Activated CD8-positive, alpha-beta memory T cell treated with anti-CD3 and anti-CD28 coated beads, Interleukin-2, amount 50 U/mL, for 1 hour (primary cell): ENCODE data around the gene LCN6.
"Not testable (repeated sequence)": the region's sequence is repeated elsewhere in the genome, so short reads cannot be mapped to it uniquely, and the experiment has no call there.

Source experiments
- DNase-seq: peaks from one replicate; pipeline ENCODE4 v3.0.0-alpha.2; 2020; ENCODE audit errors: extremely low read depth

LCN6 gene

DNA sequence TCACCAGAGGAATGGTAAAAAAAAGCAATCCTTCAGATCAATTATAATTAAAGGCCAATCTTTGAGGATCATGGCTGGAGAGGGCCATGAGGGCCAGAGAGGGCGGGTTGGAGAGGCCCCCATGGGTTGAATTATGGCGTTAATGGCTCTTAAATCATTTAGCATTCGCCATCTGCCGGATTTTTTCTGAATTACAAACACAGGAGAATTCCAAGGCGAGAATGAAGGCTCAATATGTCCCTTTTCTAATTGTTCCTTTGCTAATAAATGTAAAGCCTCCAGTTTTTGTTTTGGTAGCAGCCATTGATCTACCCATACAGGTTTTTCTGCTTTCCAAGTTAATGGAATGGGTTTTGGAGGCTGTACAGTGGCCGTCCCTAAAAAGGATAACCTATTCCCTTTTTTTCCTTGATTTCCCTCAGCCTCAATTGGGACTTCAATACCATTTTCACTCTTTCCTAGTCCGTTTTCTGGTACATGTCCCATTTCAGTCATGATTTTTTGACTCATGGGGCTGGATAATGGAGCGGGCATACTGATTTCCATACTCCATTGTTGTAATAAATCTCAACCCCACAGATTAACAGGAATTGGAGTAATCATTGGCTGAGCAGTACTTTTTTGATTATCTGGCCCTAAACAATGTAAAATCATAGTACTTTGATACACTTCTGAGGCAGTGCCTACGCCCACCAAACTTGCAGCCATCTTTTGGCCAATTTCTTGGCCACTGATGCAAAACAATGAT, 36.1 kb upstream of the LCN6 start:
- no peak for DNase-seq

DNA sequence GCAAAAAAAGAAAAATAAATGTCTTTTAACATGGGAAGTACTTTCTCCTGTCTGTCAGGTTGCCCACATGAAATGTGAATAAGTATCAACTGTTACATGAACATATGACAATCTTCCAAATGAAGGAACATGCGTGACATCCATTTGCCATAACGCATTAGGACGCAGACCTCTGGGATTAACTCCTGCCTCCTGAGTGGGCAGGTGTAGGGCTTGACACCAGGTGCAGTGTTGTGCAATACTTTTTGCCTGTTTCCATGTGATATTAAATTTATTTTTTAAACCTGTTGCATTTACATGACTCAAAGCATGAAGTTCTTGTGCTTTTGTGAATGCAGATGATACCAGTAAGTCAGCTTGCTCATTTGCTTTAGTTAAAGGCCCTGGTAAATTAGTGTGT, 34.1 kb upstream of the LCN6 start:
- no peak for DNase-seq

DNA sequence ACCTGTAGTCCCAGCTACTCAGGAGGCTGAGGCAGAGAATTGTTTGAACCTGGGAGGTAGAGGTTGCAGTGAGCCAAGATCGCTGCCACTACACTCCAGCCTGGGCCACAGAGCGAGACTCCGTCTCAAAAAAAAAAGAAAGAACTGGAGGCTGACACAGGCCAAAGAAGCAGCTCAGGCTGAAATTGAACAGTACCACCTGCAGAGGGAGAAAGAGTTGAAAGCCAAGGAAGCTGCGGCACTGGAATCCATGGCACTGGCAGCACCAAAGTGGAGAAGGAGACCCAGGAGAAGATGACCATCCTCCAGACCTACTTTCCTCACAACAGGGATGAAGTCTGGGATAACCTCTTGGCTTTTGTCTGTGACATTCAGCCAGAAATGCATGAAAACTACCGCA, 31.5 kb upstream of the LCN6 start:
- DNase-seq: no peak

DNA sequence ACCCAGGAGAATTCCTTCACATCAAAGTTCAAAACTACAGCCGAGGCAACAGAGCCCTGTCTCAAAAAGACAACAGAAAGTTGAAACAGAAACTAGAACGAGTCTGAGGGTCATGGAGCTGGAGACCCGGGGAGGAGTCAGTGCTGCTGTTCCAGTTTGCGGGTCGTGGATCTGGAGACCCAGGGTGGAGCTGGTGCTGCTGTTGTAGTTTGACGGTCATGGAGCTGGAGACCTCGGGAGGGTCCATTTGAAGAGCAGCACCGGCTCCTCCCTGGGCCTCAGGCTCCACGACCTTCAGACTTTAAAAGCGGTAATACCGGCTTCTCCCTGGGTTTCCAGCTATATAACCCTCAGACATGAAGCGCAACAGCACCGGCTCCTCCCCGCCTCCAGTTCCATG, 29.0 kb upstream of the LCN6 start:
- no peak for DNase-seq

DNA sequence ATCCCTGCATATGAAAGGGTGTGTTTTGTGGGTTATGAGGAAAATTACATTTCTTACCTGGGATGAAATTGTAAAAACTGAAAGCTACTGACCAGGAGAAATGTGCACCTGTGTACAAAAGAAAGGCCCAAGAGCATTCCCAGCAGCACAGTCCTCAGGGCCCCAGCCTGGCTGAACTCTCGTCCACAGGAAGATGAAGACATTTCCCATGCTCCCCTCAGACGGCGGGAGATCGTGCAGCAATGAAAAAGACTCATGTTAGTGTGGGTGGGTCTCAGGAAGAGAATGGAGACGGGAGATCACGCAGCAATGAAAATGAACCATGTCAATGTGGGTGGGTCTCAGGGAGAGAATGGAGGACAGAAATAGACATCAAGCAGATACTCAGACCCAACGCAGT, 28.6 kb upstream of the LCN6 start:
- no peak for DNase-seq

DNA sequence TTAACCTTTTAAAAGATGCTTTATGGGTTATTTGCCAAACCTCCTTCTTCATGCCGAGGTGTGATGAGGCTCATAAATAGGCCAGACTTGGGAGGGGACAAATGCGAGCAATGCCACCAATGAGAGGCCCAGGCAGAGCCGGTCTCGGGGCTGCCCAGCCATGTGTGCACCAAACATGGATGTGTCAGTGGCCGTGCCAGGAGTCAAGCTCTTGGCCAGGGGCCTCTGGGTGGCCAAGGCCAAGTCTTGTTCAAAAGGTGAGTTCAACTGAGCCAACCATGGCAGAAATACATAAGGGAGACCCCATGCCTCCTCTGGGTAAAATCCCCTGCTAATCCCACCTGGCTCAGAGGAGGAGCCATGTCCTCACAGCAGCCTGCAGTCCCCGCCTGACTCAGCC, 26.9 kb upstream of the LCN6 start:
- DNase-seq: no peak

DNA sequence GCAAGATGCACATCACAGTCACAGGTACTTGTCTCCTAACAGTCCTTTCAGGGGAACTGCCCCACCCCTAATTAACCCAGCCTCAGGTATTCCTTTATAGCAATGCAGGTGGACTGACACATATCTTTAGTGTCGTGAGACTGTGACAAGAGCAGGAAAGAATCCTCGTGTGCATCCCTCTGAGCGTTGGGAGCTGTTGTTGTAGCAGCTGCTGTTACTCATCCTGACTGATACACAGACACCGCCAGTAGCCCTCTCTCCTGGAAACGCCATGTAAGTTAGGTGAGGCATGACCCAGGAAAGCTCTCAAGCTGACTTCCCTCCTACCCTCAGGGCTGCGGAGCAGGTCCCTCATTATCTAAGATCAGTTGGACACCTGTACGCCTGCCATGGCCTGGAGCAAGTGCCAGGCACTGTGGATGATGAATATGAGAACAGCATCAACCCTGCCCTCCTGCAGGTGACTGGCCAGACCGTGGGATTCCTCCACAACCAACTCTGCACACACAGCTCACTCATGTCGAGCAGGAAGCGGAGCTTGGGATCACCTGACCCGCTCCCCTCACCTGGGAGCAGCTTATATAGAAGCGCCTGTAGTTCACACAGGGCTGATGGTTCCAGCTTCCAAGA, 26.2 kb upstream of the LCN6 start:
- no peak for DNase-seq

DNA sequence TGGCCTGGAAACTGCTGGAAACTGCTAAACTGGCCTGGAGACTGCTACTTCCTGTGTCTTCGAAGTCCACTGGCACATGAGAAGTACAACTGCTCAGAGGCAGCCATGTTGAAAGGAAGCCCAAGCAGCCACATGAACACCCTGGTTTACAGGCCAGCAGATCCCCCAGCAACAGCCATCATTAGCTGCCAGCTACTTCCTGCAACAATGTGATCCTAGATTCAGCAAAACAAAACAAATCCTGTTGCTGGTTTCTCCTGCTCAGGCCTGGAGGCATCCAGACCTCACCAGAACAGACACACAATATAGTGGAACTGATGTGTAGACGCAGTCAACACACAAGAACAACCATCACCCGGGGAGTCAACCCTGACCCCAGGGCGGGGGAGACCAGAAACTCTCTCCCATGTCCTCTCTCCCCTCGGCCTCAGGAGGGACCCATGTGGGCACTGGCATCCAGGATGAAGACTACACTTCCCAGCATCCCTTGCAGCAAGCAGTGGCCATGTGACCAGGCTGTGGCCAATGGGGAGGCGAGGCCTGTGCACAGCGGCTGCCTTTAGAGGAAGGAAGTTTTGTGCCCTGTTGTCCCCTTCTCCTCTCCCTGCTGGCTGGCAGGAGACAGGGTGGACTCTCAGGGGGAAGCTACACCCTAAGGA, 25.2 kb upstream of the LCN6 start:
- no peak for DNase-seq

DNA sequence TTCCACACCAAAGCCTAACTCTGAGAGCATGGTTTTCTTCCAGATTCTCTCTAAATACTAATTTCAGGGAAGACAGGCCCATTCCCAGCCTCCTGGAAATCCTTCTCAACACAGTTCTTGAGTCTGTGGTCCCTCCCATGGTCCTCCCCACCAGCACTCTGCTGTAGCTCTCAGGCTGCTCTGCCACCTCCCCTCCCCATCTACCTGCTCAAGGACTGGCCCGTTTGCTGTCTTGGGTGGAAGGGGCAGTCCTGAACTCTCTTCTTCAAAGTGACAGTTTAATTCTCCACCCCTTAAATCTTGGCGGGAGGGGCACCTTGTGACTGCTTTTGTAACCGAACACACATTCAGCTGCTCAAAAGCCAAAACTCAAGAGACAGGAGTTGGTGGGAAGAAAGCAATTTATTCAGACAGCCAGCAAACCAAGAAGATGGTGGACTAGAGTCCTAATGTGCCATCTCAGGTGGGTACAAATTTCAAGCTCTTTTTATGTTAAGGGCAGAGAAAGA, 23.6 kb upstream of the LCN6 start:
- DNase-seq: no peak

DNA sequence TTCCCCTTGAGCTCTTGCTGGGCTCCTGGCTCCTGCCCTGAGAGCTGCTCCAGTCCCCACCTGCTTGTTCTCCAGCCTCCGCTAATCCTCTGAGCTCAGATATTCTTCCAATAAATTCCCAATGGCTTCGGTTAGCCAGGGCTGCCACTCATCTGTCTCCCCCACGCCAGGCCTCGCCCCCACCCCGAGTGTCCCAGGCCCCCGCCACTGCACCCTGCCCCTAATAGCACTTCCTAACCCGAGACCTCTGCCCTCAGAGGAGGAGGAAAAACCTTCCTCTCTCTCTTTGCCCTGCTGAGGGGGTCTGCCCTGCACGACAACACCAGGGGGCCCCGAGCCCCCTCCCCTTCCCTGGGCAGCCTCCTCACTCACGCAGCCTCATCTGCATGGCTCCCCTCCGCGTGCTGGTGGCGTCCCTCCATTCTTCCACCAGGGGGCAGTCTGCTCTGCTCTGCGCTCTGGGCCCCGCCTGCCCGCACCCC, 21.4 kb upstream of the LCN6 start:
- no peak for DNase-seq

DNA sequence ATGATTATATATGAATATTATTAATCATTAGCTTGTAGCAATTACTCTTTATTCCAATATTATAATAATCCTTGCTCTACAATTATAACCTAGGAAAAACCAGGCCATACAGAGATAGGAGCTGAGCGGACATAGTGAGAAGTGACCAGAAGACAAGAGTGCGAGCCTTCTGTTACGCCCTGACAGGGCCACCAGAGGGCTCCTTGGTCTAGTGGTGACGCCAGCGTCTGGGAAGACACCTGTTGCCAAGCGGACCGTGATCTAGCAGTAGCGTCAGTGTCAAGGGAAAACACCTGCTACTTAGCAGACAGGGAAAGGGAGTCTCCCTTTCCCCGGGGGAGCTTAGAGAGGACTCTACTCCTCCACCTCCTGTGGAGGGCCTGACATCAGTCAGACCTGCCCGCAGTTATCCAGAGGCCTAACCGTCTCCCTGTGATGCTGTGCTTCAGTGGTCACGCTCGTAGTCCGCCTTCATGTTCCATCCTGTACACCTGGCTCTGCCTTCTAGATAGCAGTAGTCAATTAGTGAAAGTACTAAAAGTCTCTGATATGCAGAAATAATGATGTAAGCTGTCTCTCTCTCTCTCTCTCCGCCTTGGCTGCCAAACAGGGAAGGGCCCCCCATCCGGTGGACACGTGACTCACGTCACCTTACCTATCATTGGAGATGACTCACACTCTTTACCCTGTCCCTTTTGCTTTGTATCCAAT, 18.2 kb upstream of the LCN6 start:
- not testable (repeated sequence) for DNase-seq

DNA sequence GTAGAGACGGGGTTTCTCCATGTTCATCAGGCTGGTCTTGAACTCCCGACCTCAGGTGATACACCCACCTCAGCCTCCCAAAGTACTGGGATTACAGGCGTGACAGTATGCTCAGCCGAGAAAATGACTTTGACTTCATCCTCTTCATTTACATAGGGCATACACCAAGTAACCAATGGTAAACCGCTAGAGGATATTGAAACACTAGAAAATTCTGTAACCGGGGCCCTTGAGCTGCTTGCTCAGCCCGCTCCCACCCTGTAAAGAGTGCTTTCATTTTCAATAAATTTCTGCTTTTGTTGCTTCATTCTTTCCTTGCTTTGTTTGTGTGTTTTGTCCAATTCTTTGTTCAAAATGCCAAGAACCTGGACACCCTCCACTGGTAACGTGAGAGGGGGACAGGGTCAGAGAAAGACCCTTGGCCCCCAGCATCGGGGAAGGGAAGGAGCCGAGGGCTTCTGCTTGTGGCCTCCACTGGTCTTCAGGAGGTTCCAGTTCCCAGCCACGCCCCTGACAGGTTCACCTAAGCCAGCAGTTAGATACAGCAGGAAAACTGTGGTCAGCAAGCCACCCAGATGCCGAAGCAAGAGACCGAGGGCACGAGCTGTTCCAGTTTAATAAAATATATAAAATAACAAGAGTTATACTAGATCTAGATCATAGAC, 17.6 kb upstream of the LCN6 start:
- DNase-seq: not testable (repeated sequence)

DNA sequence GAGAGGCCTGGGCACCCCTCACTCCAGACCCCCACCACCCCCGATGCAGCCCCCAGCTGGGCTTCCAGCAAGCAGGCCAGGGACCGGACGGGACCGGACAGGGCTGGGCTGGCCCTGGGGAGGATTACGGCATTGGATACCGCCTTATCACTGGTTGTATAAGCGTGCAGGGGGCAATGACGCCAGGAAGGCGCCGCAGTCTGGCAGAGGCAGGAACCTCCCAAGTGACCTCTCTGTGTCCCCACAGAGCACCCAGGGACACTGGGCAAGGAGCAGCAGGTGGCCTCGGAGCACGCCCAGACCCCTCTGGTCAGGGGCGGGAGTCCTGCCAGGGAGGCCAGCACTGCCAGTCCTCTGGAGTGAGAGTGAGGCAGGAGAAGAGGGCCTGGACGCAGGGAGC, 16.7 kb upstream of the LCN6 start:
- DNase-seq: no peak

DNA sequence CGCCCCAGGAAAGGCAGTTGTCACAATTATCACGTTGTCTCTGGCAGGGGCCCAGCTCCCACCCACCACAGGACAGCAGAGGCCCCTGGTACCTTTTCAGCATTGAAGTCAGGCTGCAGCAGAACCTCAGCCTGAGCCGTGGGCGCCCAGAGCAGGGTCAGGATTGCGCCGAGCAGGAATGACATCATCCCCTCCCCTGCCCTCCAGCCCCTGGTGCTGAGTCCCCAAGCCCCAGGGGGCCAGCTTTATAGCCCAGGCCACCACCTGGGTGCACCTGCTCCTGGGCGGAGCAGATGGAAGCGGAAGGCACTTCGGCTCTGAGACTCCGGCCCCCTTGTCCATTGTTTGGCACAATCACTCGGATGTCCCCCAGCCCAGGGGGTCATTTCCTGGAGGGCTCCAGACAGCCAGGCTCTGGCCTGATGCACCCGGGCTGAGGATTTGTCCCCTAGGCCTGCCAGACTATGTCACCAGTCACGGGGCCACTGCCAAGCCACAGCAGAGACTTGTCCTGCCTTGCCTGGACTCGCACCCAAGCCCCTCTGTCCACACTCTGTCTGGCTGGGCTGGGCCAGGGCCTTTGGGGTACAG, 16.1 kb upstream of the LCN6 start, which contains the start of gene LCN15:
LCN15 (minus strand) TSS at position 218 of the 591 bp plus-strand sequence; CDS start at position 188, 30 bp downstream.
- DNase-seq: no peak

DNA sequence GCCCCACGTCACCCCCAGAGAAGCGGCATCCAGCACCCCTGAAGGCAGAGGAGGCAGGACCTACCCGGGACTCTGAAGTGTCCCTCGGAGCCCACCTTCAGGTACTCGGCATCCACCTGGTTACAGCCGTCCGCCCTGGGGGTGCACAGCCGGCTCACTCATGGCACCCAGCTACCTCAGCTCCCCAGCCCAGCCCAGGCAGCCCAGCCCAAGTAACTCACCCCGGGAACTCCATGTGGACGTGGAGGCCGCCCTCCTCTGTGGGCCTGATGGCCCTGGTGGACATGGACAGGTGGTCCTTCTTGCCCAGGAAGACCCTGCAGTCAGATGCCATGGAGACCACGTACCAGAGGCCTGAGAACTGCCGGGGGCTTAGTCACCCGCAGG, 15.3 kb upstream of the LCN6 start:
- DNase-seq: no peak

DNA sequence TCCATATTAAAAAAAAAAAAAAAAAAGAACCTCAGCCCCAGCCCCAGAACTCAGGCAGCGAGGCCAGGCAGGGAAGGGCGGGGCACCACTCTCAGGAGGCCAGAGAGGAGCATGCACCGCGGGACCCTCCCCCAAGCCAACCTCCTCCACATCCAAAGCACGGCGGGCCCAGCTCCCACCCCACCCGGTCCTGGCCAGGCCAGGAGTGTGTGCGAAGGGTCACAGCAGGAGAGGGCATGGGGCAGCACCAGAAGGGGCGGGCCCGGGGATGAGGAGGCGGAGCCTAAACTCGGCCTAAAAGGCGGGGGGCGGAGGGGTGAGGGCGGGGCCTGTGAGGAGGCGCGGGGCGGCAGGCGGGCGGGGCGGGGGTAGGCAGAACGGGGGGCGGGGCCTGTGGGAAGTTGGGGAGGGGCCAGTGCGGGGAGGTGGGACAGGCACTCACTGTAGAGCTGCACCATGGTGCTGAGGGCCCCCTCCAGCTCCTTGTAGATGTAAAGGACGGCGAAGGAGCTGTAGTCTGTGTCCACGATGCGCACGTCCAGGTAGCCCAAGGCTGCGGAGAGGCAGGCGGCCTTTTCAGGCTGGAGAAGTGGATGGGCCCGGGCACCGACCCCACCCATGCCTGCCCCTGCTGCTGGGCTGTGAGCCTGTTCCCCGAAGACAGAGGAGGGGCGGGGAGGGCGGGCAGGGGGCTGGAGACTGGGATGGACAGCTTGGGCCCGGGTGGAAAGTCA, 14.8 kb upstream of the LCN6 start:
- no peak for DNase-seq

DNA sequence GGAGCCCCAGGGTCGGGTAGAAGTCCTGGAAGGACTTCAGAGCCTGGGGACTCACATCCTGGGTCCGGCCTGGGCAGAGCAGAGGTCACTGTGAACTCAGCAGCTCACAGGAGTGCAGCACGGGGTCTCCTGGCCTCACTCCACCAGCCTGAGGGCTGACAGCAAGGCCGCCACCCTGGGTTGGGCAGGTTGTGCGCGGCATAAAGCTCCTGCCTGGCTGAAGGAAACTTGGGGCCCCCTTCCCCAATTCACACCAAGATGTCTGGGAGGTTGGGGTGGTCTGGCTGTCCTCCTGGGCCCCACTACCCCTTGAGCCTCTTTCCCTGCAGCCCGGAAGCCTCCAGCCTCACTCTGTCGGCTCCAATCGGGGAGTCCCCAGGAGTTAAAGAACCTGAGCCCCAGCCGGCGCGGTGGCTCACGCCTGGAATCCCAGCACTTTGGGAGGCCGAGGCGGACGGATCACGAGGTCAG, 13.9 kb upstream of the LCN6 start:
- DNase-seq: no peak

DNA sequence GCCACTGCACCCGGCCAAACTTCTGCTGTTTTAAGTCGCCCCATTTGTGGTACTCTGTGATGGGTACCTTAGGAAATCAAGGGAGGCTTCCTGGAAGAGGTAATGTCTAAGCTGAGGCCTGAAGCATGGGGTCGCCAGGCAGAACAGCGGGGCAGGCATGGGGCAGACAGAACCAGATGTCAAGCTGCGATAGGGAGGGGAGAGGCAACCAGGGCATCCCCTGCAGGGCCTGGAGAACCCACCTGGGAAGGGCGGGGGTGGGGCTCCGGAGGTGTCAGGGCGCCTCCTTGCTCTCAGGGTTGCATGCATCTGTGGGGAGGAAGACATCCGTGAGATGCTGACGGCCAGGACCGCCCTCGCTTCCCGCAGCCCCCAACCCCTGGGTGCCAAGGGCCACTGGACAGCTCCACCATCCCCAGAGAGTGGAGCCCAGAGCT, 13.2 kb upstream of the LCN6 start:
- no peak for DNase-seq

DNA sequence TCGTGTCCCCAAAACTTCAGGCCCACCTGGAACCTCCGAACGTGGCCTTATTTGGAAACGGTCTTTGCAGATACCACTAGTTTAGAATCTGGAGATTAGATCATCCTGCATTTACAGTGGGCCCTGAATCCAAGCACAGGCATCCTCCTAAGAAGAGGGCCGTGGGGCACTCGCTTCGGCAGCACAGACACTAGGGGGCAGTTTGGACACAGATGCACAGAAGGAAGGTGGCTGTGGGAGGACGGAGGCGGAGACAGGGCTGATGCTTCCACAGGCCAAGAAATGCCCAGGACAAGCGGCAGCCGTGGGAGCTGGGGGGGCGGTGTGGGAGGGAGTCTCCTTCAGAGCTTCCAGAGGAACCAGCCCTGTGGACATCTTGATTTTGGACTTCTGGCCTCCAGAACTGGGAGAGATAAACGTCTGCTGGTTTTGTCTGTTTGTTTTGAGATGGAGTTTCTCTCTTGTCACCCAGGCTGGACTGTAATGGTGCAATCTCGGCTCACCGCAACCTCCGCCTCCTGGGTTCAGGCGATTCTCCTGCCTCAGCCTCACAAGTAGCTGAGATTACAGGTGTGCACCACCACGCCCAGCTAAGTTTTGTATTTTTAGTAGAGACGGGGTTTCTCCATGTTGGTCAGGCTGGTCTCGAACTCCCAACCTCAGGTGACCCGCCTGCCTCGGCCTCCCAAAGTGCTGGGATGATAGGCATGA, 12.7 kb upstream of the LCN6 start:
- not testable (repeated sequence) for DNase-seq

DNA sequence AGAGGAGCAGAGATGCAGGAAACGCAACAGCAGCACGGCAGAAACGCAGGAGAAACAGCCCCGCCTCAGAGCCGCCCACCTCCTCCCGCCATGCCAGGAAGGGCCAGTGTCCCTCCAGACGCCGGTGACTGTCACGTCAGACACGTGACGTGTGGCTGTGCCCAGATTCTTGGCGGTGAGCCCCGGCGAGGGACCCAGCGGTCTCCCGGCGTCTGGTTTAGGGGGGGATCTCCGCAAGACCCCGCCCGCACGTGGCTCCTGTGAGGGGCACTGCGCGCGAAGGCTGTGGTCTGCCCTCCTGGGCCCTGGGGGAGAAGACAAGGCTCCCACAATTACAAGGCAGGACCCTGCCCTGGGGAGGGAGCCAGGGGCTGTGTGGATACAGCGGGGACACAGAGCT, 12.1 kb upstream of the LCN6 start:
- no peak for DNase-seq
